Upper lobe of left lung (tissue), 4 donors: ENCODE measurements around the gene SLIT1.

Experiments
- POLR2AphosphoS5 ChIP-seq, 2 donors: sonication (generic); formaldehyde crosslinking; IDR thresholded peaks; one replicate each; pipeline ENCODE4 v1.5.1; 2017; ENCODE audit warnings: antibody characterized with exemption in 2 of 2
- TF ChIP-seq, protein P1 (sequence below), 6 experiments: fragments of 450-650 bp in 4 of 6; fragments of 200-600 bp in 2 of 6; sonication (generic) in 2 of 6; IDR thresholded peaks; one replicate each; pipeline ENCODE4 v1.5.1; 2016 to 2019; ENCODE audit warnings: antibody characterized with exemption in 6 of 6

DNA sequence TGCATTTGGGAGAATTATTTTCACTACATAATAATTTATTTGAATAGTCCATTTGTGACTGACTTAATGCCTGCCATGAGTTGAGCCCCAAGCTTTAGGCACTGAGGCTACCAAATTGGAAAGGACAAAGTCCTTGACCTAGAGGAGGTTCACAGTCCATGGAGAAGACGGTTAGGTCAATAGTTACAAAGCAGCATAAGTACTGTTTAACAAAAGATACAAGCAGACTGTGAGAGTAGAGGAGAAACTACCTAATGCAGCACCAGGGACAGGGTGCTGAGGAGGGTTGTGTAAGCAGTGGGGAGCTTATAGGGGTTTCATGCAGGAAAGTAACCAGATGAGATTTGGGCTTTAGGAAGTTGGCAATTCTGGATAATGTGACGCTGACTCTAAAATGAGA is 214.4 kb downstream of the SLIT1 start:
- no peak for TF ChIP-seq POLR2AphosphoS5 (IDR thresholded peaks at IDR 0.05)
- TF ChIP-seq, protein P1, sequence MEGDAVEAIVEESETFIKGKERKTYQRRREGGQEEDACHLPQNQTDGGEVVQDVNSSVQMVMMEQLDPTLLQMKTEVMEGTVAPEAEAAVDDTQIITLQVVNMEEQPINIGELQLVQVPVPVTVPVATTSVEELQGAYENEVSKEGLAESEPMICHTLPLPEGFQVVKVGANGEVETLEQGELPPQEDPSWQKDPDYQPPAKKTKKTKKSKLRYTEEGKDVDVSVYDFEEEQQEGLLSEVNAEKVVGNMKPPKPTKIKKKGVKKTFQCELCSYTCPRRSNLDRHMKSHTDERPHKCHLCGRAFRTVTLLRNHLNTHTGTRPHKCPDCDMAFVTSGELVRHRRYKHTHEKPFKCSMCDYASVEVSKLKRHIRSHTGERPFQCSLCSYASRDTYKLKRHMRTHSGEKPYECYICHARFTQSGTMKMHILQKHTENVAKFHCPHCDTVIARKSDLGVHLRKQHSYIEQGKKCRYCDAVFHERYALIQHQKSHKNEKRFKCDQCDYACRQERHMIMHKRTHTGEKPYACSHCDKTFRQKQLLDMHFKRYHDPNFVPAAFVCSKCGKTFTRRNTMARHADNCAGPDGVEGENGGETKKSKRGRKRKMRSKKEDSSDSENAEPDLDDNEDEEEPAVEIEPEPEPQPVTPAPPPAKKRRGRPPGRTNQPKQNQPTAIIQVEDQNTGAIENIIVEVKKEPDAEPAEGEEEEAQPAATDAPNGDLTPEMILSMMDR (IDR thresholded peaks at IDR 0.05) = no peak
